GM19372 (cell line): ENCODE results near the gene PLOD1.

Source experiments
- ATAC-seq: cut with Tn5 transposase; IDR thresholded peaks from one replicate; pipeline ENCODE4 v1.9.1; 2021; ENCODE audit warnings: mild to moderate bottlenecking, low read depth, moderate library complexity; ENCODE audit not compliant: unreplicated experiment

PLOD1 gene

GRCh38 chr1:11970441-11971185 is 36.1 kb downstream of the PLOD1 start:
- no peak for ATAC-seq

- ATAC-seq: no peak
Measured at GRCh38 chr1:11977625-11978024, 43.1 kb downstream of the PLOD1 start.

- ATAC-seq: no peak
Measured at GRCh38 chr1:11978301-11978700, 43.8 kb downstream of the PLOD1 start.

GRCh38 chr1:11979028-11979850 is 44.7 kb downstream of the PLOD1 start:
- no peak for ATAC-seq

- ATAC-seq: peak; percentile 94
Measured at GRCh38 chr1:11979851-11980675, 45.5 kb downstream of the PLOD1 start, which contains the start of gene MFN2. MFN2 (plus strand) TSS chr1:11980444; CDS start chr1:11989169, 8,725 bp downstream.

- ATAC-seq: no peak
Measured at GRCh38 chr1:11980676-11980972, 46.1 kb downstream of the PLOD1 start.

GRCh38 chr1:11981378-11982009 is 47.0 kb downstream of the PLOD1 start:
- no peak for ATAC-seq

GRCh38 chr1:11982010-11982392 is 47.5 kb downstream of the PLOD1 start:
- ATAC-seq: no peak

- no peak for ATAC-seq
Measured at GRCh38 chr1:11984121-11984520, 49.6 kb downstream of the PLOD1 start.

GRCh38 chr1:11984576-11984975 is 50.1 kb downstream of the PLOD1 start:
- ATAC-seq: no peak

GRCh38 chr1:11985171-11985570 is 50.7 kb downstream of the PLOD1 start:
- ATAC-seq: no peak

GRCh38 chr1:11985851-11986250 is 51.3 kb downstream of the PLOD1 start:
- no peak for ATAC-seq

- ATAC-seq: no peak
Measured at GRCh38 chr1:11989669-11990068, 55.2 kb downstream of the PLOD1 start.

- no peak for ATAC-seq
Measured at GRCh38 chr1:11990303-11991032, 56.0 kb downstream of the PLOD1 start.

GRCh38 chr1:11991969-11992676 is 57.6 kb downstream of the PLOD1 start:
- ATAC-seq: no peak

- no peak for ATAC-seq
Measured at GRCh38 chr1:11997081-11997850, 62.7 kb downstream of the PLOD1 start.

- ATAC-seq: no peak
Measured at GRCh38 chr1:11998636-11999035, 64.1 kb downstream of the PLOD1 start.

- no peak for ATAC-seq
Measured at GRCh38 chr1:11999236-11999635, 64.7 kb downstream of the PLOD1 start.
